ENCODE measurements around the gene MCM8. TPM values are rescaled to one million over a fixed set of nuclear protein-coding genes. Genes with fewer than 3 reads are reported as not detected.

The MCM8 gene
- total and polyA plus RNA-seq, 2 experiments from 2014 or later = 1.5 to 7.7 TPM

DNA sequence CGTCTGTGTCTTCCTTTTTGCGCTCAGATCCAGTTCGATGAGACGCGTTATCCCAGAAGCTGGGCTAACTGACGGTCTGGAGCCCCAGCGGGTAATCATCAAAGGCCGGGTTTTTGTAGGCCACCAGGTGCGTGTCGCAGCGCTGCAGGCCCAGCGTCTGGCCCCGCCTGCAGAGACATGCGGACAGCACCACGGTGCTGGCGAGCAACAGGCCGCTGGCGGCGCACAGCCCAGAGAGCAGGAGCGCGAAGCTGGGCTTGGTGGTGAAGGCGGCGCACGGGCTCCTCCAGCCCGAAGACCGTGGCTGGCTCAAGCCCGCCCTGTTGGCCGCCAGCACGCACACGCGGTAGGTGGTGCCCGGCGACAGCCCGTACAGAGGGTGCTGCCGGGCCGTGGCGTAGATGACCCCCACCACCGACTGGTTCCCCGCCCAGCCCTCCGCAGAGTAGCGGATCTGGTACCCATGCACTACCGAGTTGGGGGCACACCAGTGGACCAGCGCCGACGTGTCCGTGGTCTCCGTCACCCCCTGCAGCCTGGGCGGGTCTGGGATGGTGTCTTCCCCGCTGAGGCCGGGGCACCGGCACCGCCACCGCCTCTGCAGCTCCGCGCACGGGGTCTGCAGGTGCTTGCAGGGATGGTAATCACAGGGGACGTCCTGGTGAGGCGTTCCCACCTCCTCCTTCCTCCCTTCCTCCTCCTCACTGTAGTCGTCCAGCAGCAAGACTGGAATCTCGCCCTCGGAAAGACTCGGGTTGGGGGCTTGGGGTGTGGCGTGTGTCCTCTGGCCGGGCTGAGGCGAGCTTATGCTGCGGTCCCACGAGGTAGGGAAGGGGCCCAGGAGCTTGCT lies 90.7 kb downstream of the MCM8 start:
- H3F3A ChIP-seq (ENCODE audit: insufficient read depth) = no peaks in the 10 kb centered on the region
- in situ Hi-C loops (cut with MboI) = no loop called here
- no peak overlapping the region for H3K4me2 ChIP-seq (ENCODE audit: unreplicated experiment)
- H3K9me2 ChIP-seq (ENCODE audit: insufficient read depth) = no peaks in the 10 kb centered on the region
- H3K4me1 ChIP-seq (ENCODE audit: insufficient read depth) = no peaks in the 10 kb centered on the region
- no peaks in the 10 kb centered on the region for H3K27me3 ChIP-seq (replicated peaks; ENCODE audit: insufficient read depth)
- H3K79me2 ChIP-seq (ENCODE audit: insufficient read depth) = 0 out of 2 replicates have a peak, but pooled peaks cover 4% of the 10 kb centered on the region
- no peak overlapping the region for H3K27ac ChIP-seq
- H2AFZ ChIP-seq = no peak overlapping the region
- peaks cover 26% of the 10 kb centered on the region for H3K36me3 ChIP-seq (ENCODE audit: low read depth)
- H3K4me3 ChIP-seq = no peak overlapping the region
- no peak for DNase-seq
- no peak overlapping the region for H3K9ac ChIP-seq
- no peak for TF ChIP-seq EZH2phosphoT487 (IDR thresholded peaks at IDR 0.05; ENCODE audit: insufficient read depth, low read depth)
- no peak for TF ChIP-seq EZH2 (IDR thresholded peaks at IDR 0.05; ENCODE audit: insufficient read depth, poor library complexity, severe bottlenecking)
- 89 to 92% methylated on average over 42 to 59 of the region's 67 CpGs for WGBS, 2 experiments (ENCODE audit: low coverage in 1 of 2, low lambda C conversion rate in 2 of 2, missing lambda C conversion rate in 2 of 2)
- no peaks in the 10 kb centered on the region for H3K9me3 ChIP-seq (ENCODE audit: low read depth)
- no peaks in the 10 kb centered on the region for H4K20me1 ChIP-seq (ENCODE audit: insufficient read depth)

DNA sequence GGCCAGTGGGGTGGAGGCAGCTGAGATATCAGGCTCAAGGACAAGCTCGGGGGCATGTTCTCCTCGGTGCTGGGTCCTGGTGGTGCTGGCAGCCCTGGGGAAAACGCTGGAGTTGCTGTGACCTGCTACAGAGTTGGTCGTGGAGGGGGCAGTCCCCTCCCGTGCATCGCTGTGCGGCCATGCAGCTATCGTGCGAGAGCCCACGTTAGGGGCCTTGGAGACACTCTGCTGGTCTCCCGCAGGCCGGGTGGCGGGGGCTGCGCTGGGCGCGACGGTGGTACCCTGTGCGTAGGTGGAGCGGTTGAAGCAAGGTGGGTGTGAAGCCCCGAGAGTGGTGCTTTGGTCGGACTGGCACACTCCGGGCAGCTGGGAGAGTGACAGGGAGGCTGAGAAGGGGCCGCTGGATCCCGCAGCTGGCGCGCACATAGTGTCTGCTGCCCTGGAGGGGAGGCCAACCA lies 91.4 kb downstream of the MCM8 start:
- TF ChIP-seq EZH2 (IDR thresholded peaks at IDR 0.05; ENCODE audit: insufficient read depth, poor library complexity, severe bottlenecking) (no peak), EZH2phosphoT487 (IDR thresholded peaks at IDR 0.05; ENCODE audit: insufficient read depth, low read depth) (no peak)
- no peaks in the 10 kb centered on the region for H3K27me3 ChIP-seq (replicated peaks; ENCODE audit: insufficient read depth)
- peaks cover 20% of the 10 kb centered on the region for H3K36me3 ChIP-seq (ENCODE audit: low read depth)
- 0 out of 2 replicates have a peak, but pooled peaks cover 4% of the 10 kb centered on the region for H3K79me2 ChIP-seq (ENCODE audit: insufficient read depth)
- no peak overlapping the region for H3K9ac ChIP-seq
- H3K4me3 ChIP-seq = no peak overlapping the region
- no peak for DNase-seq
- no peak overlapping the region for H3K27ac ChIP-seq
- H3F3A ChIP-seq (ENCODE audit: insufficient read depth) = no peaks in the 10 kb centered on the region
- WGBS, 2 experiments (ENCODE audit: low coverage in 1 of 2, low lambda C conversion rate in 2 of 2, missing lambda C conversion rate in 2 of 2) = 89 to 93% methylated on average over 23 to 26 of the region's 26 CpGs
- H3K9me3 ChIP-seq (ENCODE audit: low read depth) = no peaks in the 10 kb centered on the region
- H3K4me2 ChIP-seq (ENCODE audit: unreplicated experiment) = no peak overlapping the region
- no peaks in the 10 kb centered on the region for H3K4me1 ChIP-seq (ENCODE audit: insufficient read depth)
- H4K20me1 ChIP-seq (ENCODE audit: insufficient read depth) = no peaks in the 10 kb centered on the region
- no peak overlapping the region for H2AFZ ChIP-seq
- H3K9me2 ChIP-seq (ENCODE audit: insufficient read depth) = no peaks in the 10 kb centered on the region
- in situ Hi-C loops (cut with MboI) = no loop called here

DNA sequence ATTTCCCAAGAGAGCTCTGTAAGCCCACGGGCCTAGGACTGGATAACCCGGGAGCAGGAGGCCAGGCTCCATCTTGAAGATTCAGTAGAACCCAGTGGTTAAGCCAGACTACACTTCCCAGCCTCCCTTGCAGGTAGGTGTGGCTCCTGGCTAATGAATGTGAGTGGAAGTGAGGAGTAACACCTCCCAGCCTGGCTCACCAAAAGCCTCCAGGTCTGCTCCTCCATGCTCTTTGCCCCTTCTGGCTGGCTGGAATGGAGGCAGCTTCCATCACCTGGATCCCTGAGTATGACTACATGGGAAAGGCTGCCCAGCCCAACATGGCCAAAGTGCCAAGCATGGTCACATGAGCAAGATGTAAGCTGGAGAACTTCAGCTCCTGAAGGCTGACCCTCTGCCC lies 93.7 kb downstream of the MCM8 start:
- Histone ChIP-seq H3K4me3 (no peak overlapping the region), H3K9me3 (ENCODE audit: low read depth) (no peaks in the 10 kb centered on the region)
- 49 to 55% methylated on average over 2 of the region's 2 CpGs for WGBS, 2 experiments (ENCODE audit: low coverage in 1 of 2, low lambda C conversion rate in 2 of 2, missing lambda C conversion rate in 2 of 2)

DNA sequence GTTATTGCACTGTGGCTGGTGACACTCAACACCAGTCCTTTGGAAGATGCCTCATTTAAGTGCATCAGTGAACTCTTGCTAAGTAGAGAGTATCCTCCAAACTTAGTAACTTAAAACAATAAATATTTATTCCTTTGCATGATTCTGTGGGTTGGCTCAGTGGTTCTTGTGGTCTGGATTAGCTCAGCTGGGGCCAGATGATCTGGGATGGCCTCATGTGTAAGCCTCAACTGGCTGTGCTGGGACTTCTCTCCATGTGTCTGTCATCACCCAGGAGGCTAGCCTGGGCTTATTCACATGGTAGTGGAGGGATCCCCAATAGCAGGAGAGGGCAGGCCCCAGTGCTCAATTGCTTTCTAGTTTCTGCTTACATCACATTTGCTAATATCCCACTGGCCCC lies 95.1 kb downstream of the MCM8 start:
- no peak overlapping the region for H3K4me2 ChIP-seq (ENCODE audit: unreplicated experiment)
- H3K79me2 ChIP-seq (ENCODE audit: insufficient read depth) = no peaks in the 10 kb centered on the region
- no peaks in the 10 kb centered on the region for H4K20me1 ChIP-seq (ENCODE audit: insufficient read depth)
- H3K9ac ChIP-seq = no peak overlapping the region
- H3F3A ChIP-seq (ENCODE audit: insufficient read depth) = no peaks in the 10 kb centered on the region
- TF ChIP-seq EZH2phosphoT487 (IDR thresholded peaks at IDR 0.05; ENCODE audit: insufficient read depth, low read depth) (no peak), EZH2 (IDR thresholded peaks at IDR 0.05; ENCODE audit: insufficient read depth, poor library complexity, severe bottlenecking) (no peak)
- H3K9me2 ChIP-seq (ENCODE audit: insufficient read depth) = no peaks in the 10 kb centered on the region
- H3K27me3 ChIP-seq (replicated peaks; ENCODE audit: insufficient read depth) = no peaks in the 10 kb centered on the region
- no peak overlapping the region for H3K4me3 ChIP-seq
- no peak overlapping the region for H3K27ac ChIP-seq
- H2AFZ ChIP-seq = no peak overlapping the region
- H3K9me3 ChIP-seq (ENCODE audit: low read depth) = no peaks in the 10 kb centered on the region
- DNase-seq = peak; percentile 46
- no peaks in the 10 kb centered on the region for H3K4me1 ChIP-seq (ENCODE audit: insufficient read depth)
- in situ Hi-C loops (cut with MboI) = no loop called here
- H3K36me3 ChIP-seq (ENCODE audit: low read depth) = no peaks in the 10 kb centered on the region; the same call in 1 of the 2 replicates

More for the DNA sequence above, 93.7 kb downstream of the MCM8 start:
- TF ChIP-seq EZH2phosphoT487 (IDR thresholded peaks at IDR 0.05; ENCODE audit: insufficient read depth, low read depth) = no peak
- TF ChIP-seq EZH2 (IDR thresholded peaks at IDR 0.05; ENCODE audit: insufficient read depth, poor library complexity, severe bottlenecking) = no peak
- no peaks in the 10 kb centered on the region for H3K4me1 ChIP-seq (ENCODE audit: insufficient read depth)
- no peaks in the 10 kb centered on the region for H3K27me3 ChIP-seq (replicated peaks; ENCODE audit: insufficient read depth)
- in situ Hi-C loops (cut with MboI) = no loop called here
- no peak overlapping the region for H3K9ac ChIP-seq
- no peaks in the 10 kb centered on the region for H3K9me2 ChIP-seq (ENCODE audit: insufficient read depth)
- no peaks in the 10 kb centered on the region for H3F3A ChIP-seq (ENCODE audit: insufficient read depth)
- H4K20me1 ChIP-seq (ENCODE audit: insufficient read depth) = no peaks in the 10 kb centered on the region
- no peak overlapping the region for H3K4me2 ChIP-seq (ENCODE audit: unreplicated experiment)
- no peaks in the 10 kb centered on the region for H3K79me2 ChIP-seq (ENCODE audit: insufficient read depth)
- no peak overlapping the region for H3K27ac ChIP-seq
- no peak overlapping the region for H2AFZ ChIP-seq
- no peak for DNase-seq
- peaks cover 9% of the 10 kb centered on the region; the same call in 1 of the 2 replicates for H3K36me3 ChIP-seq (ENCODE audit: low read depth)

Measured in GM23248 (cell line).